ENCODE data around the gene HEATR3.

HEATR3 gene

DNA sequence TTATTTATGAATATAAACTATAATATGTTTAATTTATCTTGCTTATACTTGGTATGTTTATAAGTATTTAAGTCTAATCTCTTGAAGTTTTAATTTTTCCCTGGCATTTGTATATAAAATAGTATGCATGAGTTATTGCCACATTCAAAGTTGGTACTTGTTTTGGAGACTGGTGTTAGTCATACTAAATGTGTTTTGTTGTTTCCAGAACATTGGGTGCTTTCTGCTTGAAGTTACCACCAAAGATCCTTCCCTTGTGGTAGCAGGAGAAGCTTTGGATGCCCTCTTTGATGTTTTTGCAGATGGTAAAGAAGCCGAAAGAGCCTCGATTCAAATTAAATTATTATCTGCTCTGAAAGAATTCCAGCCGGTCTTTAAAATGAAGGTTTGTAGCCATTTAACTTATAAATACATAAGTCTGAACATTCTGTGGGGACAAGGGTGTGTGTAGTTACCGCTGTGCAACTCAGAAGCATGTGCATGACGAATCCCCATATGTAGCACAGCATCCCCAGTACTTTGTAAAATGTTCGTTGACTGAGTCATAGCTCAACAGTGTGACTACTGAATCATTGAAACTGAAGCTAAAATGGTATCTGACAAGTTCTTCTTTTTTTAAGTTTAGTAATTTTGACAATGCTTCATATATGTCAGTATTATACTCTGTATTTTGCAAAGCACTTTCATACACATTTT lies 36.4 kb downstream of the HEATR3 start:
- no peaks in the 10 kb centered on the region for H3K4me1 ChIP-seq
- intact Hi-C loops (cut with DNase I; ENCODE audit: low total_unique reads) = no loop called here
- no peaks in the 10 kb centered on the region for H3K9me3 ChIP-seq
- H3K27ac ChIP-seq = no peak overlapping the region
- H3K4me3 ChIP-seq = no peak overlapping the region
- TF ChIP-seq, protein P1, sequence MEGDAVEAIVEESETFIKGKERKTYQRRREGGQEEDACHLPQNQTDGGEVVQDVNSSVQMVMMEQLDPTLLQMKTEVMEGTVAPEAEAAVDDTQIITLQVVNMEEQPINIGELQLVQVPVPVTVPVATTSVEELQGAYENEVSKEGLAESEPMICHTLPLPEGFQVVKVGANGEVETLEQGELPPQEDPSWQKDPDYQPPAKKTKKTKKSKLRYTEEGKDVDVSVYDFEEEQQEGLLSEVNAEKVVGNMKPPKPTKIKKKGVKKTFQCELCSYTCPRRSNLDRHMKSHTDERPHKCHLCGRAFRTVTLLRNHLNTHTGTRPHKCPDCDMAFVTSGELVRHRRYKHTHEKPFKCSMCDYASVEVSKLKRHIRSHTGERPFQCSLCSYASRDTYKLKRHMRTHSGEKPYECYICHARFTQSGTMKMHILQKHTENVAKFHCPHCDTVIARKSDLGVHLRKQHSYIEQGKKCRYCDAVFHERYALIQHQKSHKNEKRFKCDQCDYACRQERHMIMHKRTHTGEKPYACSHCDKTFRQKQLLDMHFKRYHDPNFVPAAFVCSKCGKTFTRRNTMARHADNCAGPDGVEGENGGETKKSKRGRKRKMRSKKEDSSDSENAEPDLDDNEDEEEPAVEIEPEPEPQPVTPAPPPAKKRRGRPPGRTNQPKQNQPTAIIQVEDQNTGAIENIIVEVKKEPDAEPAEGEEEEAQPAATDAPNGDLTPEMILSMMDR (IDR thresholded peaks at IDR 0.05) = no peak
- no peaks in the 10 kb centered on the region for H3K27me3 ChIP-seq
- no peak for DNase-seq
- H3K36me3 ChIP-seq = peaks cover 46 to 67% (median 62%) of the 10 kb centered on the region in 3 donors

DNA sequence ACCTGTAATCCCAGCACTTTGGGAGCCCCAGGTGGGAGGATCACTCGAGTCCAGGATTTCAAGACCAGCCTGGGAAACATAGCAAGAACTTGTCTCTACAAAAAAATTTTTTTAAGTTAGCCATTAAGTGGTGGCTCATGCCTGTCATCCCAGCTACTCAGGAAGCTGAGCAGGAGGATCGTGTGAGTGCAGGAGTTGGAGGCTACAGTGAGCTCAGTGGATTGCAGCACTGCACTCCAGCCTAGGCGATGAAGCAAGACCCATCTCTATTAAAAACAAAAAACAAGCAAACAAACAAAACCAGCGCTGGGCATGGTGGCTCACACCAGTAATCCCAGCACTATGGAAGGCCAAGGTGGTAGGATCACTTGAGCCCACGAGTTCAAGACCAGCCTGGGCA lies 38.0 kb downstream of the HEATR3 start:
- Histone ChIP-seq H3K9me3 (no peaks in the 10 kb centered on the region), H3K4me1 (no peaks in the 10 kb centered on the region), H3K27ac (no peak overlapping the region), H3K4me3 (no peak overlapping the region), H3K27me3 (no peaks in the 10 kb centered on the region), H3K36me3 (peaks cover 46 to 67% (median 62%) of the 10 kb centered on the region in 3 donors)
- no peak for DNase-seq
- intact Hi-C loops (cut with DNase I; ENCODE audit: low total_unique reads) = no loop called here
- TF ChIP-seq, protein P1 (IDR thresholded peaks at IDR 0.05) = no peak

DNA sequence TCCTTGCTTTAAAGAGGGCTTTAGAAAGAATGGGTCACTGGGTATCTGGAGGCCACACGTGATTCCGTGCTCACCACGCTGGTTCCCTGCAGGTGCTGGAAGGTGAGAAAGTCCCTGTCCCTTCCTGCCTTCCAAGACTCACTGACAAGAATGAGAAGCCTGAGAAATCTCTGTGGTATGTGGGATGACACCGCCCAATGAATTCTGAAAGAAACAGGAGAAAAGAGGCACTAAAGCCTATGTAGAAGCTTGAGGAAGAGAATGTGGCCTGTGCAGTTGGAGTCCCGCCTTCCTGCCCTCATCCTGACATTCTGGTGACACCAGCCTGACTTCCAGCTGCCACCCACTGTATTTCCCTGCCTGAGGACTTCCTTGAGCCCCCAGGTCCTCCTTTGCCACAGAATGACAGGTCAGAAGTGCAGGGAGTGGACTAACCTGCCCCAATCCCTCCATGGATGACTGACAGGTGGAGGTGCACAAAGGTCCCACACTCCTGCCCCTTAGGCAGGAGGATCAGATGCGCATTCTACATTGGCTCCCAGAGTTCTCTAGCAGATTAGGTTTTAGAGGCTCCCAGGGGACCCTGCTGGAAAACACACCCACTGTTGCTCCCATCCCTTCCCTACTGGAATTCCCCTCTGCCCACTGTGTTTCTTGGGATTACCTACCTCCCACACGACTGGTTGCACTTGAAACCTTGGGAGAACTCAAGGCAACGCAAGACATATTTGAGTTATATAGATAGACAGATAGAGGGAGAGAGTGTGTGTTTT lies 48.8 kb downstream of the HEATR3 start:
- DNase-seq = no peak
- Histone ChIP-seq H3K9me3 (no peaks in the 10 kb centered on the region), H3K27ac (no peak overlapping the region), H3K27me3 (no peaks in the 10 kb centered on the region), H3K36me3 (no peaks in the 10 kb centered on the region), H3K4me1 (no peaks in the 10 kb centered on the region), H3K4me3 (no peak overlapping the region)
- TF ChIP-seq, protein P1 (IDR thresholded peaks at IDR 0.05) = no peak
- intact Hi-C loops (cut with DNase I; ENCODE audit: low total_unique reads) = no loop called here

DNA sequence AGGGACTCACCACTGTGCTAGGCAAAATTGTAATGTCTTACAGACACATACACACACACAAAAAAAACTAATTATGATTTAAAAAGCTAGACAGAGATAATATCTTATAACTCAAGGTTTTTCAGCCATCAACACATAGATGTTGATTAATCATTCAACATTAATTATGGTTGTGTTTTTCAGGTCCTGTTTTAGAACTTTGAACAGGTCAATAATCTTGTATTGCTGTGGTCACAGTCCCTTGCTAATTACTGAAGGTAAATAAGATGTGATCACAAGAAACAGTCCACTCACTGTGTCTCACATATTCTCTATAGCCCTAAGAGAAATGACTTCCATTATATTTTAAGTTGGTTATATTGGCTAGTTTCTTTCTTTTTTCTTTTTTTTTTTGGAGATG lies 54.9 kb downstream of the HEATR3 start:
- TF ChIP-seq, protein P1 (IDR thresholded peaks at IDR 0.05) = no peak
- Histone ChIP-seq H3K36me3 (no peaks in the 10 kb centered on the region), H3K4me3 (no peak overlapping the region), H3K27ac (no peak overlapping the region), H3K4me1 (no peaks in the 10 kb centered on the region), H3K9me3 (no peaks in the 10 kb centered on the region), H3K27me3 (no peaks in the 10 kb centered on the region)
- intact Hi-C loops (cut with DNase I; ENCODE audit: low total_unique reads) = no loop called here
- no peak for DNase-seq

DNA sequence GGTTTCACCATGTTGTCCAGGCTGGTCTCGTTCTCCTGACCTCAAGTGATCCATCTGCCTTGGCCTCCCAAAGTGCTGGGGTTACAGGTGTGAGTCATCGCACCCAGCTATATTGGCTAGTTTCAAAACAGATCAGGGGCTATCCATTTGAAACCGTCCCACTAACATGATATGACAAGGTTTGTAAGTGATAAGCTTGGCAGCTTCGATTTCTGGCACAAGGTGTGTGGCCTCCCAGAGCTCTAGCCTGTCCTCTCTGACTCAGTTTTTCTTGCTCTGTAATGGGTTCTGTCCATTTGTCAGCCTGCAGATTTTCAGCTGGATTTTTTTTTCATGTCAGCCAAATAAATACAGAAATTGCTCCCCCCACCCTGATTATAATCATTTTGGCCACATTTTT lies 55.5 kb downstream of the HEATR3 start:
- DNase-seq = no peak
- Histone ChIP-seq H3K4me3 (no peak overlapping the region), H3K27me3 (no peaks in the 10 kb centered on the region), H3K4me1 (no peaks in the 10 kb centered on the region), H3K27ac (no peak overlapping the region), H3K9me3 (no peaks in the 10 kb centered on the region), H3K36me3 (no peaks in the 10 kb centered on the region)
- TF ChIP-seq, protein P1 (IDR thresholded peaks at IDR 0.05) = no peak
- intact Hi-C loops (cut with DNase I; ENCODE audit: low total_unique reads) = no loop called here
